Stimulated activated CD4-positive, alpha-beta T cell treated with anti-CD3 and anti-CD28 coated beads, Interleukin-2, amount 100 ng/mL, for 4 hours (primary cell): ENCODE data around the gene ADRA2B.

ENCODE experiments used
- DNase-seq: peaks from one replicate; pipeline ENCODE4 v3.0.0-alpha.2; 2020; ENCODE audit warnings: low read depth

ADRA2B gene

GRCh38 chr2:96104487-96104861 lies 11.9 kb downstream of the ADRA2B start:
- DNase-seq: no peak

GRCh38 chr2:96103761-96104486 lies 12.4 kb downstream of the ADRA2B start:
- DNase-seq: no peak

- no peak for DNase-seq
Observed at GRCh38 chr2:96103187-96103601, 13.2 kb downstream of the ADRA2B start.

- DNase-seq: no peak
Observed at GRCh38 chr2:96102596-96103186, 13.7 kb downstream of the ADRA2B start.

- no peak for DNase-seq
Observed at GRCh38 chr2:96100893-96101304, 15.5 kb downstream of the ADRA2B start.

- DNase-seq: no peak
Observed at GRCh38 chr2:96099861-96100798, 16.2 kb downstream of the ADRA2B start.

GRCh38 chr2:96098900-96099590 lies 17.3 kb downstream of the ADRA2B start:
- DNase-seq: no peak

- no peak for DNase-seq
Observed at GRCh38 chr2:96097951-96098823, 18.2 kb downstream of the ADRA2B start.

GRCh38 chr2:96097441-96097840 lies 18.9 kb downstream of the ADRA2B start:
- DNase-seq: no peak

- no peak for DNase-seq
Observed at GRCh38 chr2:96095116-96095636, 21.2 kb downstream of the ADRA2B start.

- no peak for DNase-seq
Observed at GRCh38 chr2:96093528-96093927, 22.8 kb downstream of the ADRA2B start.

GRCh38 chr2:96092951-96093350 lies 23.4 kb downstream of the ADRA2B start:
- DNase-seq: no peak

- DNase-seq: no peak
Observed at GRCh38 chr2:96092573-96092877, 23.8 kb downstream of the ADRA2B start.

- DNase-seq: no peak
Observed at GRCh38 chr2:96091711-96092572, 24.4 kb downstream of the ADRA2B start.

- no peak for DNase-seq
Observed at GRCh38 chr2:96091141-96091710, 25.1 kb downstream of the ADRA2B start.

- no peak for DNase-seq
Observed at GRCh38 chr2:96090196-96090926, 26.0 kb downstream of the ADRA2B start.

GRCh38 chr2:96089356-96090195 lies 26.8 kb downstream of the ADRA2B start:
- no peak for DNase-seq
